HepG2 (cell line): ENCODE results near the gene GTF2F2. TPM values are rescaled to one million over a fixed set of nuclear protein-coding genes. Genes with fewer than 3 reads are reported as not detected.

ENCODE experiments used
- ATAC-seq: fragments of 200-7000 bp; cut with Tn5 transposase; 3 replicates; pipeline ENCODE4 v1.9.1; 2020; ENCODE audit warnings: mild to moderate bottlenecking, moderate library complexity
- BruUV-seq: library from RNA; stranded (reverse); fragments of 400-500 nt; replicated peaks from 2 replicates; lab custom pipeline; 2021; lab: Mats Ljungman, UMichigan
- CTCF ChIA-PET: fragments of 300-600 bp; formaldehyde crosslinking; extraction: SDS; loops from one replicate; lab custom pipeline; 2021; ENCODE audit warnings: low total read pairs, inconsistent platforms, low intra/inter-chr PET ratio; lab: Yijun Ruan, JAX
- POLR2A ChIA-PET: fragments of 350-600 bp; sonication (Branson Sonifier 250); formaldehyde crosslinking; loops from one replicate; lab custom pipeline; 2020; ENCODE audit warnings: antibody characterized with exemption, inconsistent platforms; lab: Yijun Ruan, JAX
- DNase-seq: peaks from one replicate; pipeline ENCODE4 v3.0.0-alpha.2; 2015; ENCODE audit warnings: low spot score
- FAIRE-seq: peaks from 3 replicates; lab custom pipeline; 2011; peaks lifted over from hg19 to GRCh38; lab: Jason Lieb, UNC
- H2AFZ ChIP-seq: one replicate; pipeline ENCODE4 v1.6.1; 2011; ENCODE audit warnings: low read length, inconsistent platforms
- H3K27ac ChIP-seq: fragments of 300-600 bp; 3 replicates; pipeline ENCODE4 v1.8.0; 2011; ENCODE audit warnings: mixed run types, mild to moderate bottlenecking, mixed read lengths, low read length, inconsistent platforms; ENCODE audit not compliant: insufficient read depth; ENCODE audit errors: extremely low read length
- H3K27me3 ChIP-seq, 2 experiments: fragments of 200-600 bp in 1 of 2; 2 replicates in 1 of 2; 3 replicates in 1 of 2; pipeline versions ENCODE4 v1.6.0 to v1.8.0; 2011; ENCODE audit warnings: low read length in 2 of 2, mild to moderate bottlenecking in 2 of 2, moderate library complexity in 2 of 2, inconsistent platforms in 1 of 2; ENCODE audit not compliant: insufficient read depth in 2 of 2, control insufficient read depth in 1 of 2
- H3K36me3 ChIP-seq, 2 experiments: fragments of 200-600 bp in 1 of 2; replicated peaks in 1 of 2; 2 replicates in 1 of 2; 3 replicates in 1 of 2; pipeline versions ENCODE4 v1.5.1 to v1.8.0; 2011; ENCODE audit warnings: low read length in 2 of 2, inconsistent platforms in 1 of 2; ENCODE audit not compliant: insufficient read depth in 2 of 2, control insufficient read depth in 1 of 2
- H3K4me1 ChIP-seq: 2 replicates; pipeline ENCODE4 v1.5.1; 2012; ENCODE audit warnings: low read length, inconsistent platforms; ENCODE audit not compliant: insufficient read depth
- H3K4me2 ChIP-seq: 2 replicates; pipeline ENCODE4 v1.6.0; 2011; ENCODE audit warnings: low read depth, low read length, inconsistent platforms
- H3K4me3 ChIP-seq, 3 experiments: fragments of 200-600 bp in 1 of 3; sonication (generic), shearing (Covaris generic) in 1 of 3; replicated peaks in 1 of 3; 2 replicates each; pipeline ENCODE4 v1.5.1; 2011 to 2016; ENCODE audit warnings: low read length in 3 of 3, inconsistent platforms in 2 of 3, low read depth in 2 of 3, mild to moderate bottlenecking in 2 of 3, control low read depth in 1 of 3, mixed read lengths in 1 of 3; ENCODE audit not compliant: insufficient read depth in 1 of 3
- H3K79me2 ChIP-seq: one replicate; pipeline ENCODE4 v1.6.1; 2011; ENCODE audit warnings: low read length, inconsistent platforms; ENCODE audit not compliant: insufficient read depth
- H3K9ac ChIP-seq: 2 replicates; pipeline ENCODE4 v1.6.0; 2011; ENCODE audit warnings: mild to moderate bottlenecking, low read depth, low read length, inconsistent platforms; ENCODE audit not compliant: insufficient read depth
- H3K9me3 ChIP-seq: 2 replicates; pipeline ENCODE4 v1.5.1; 2012; ENCODE audit warnings: mild to moderate bottlenecking, low read length
- H4K20me1 ChIP-seq: 2 replicates; pipeline ENCODE4 v1.6.0; 2011; ENCODE audit warnings: inconsistent platforms, mild to moderate bottlenecking, low read length, moderate library complexity; ENCODE audit not compliant: insufficient read depth
- E2F5 ChIP-seq: sonication (generic); formaldehyde crosslinking; conservative IDR thresholded peaks from 2 replicates; pipeline ENCODE4 v1.4.0; 2020; ENCODE audit warnings: missing genetic modification reagents
- JDP2 ChIP-seq: sonication (generic); formaldehyde crosslinking; IDR thresholded peaks from 2 replicates; pipeline ENCODE4 v1.8.1; 2022; ENCODE audit warnings: missing genetic modification reagents, borderline replicate concordance
- TARDBP ChIP-seq: sonication (generic); formaldehyde crosslinking; IDR thresholded peaks from 2 replicates; pipeline ENCODE4 v1.8.0; 2022; ENCODE audit warnings: mild to moderate bottlenecking, missing genetic modification reagents
- TEF ChIP-seq: sonication (generic); formaldehyde crosslinking; IDR thresholded peaks from 2 replicates; pipeline ENCODE4 v1.5.0; 2020; ENCODE audit warnings: missing genetic modification reagents
- USF2 ChIP-seq, 2 experiments: sonication (generic) in 1 of 2; formaldehyde crosslinking in 1 of 2; IDR thresholded peaks; 2 replicates each; pipeline versions ENCODE4 v1.5.1 to v1.6.1; 2011 to 2020; ENCODE audit warnings: borderline replicate concordance in 1 of 2, low read depth in 1 of 2, low read length in 1 of 2, mild to moderate bottlenecking in 1 of 2, missing genetic modification reagents in 1 of 2, moderate library complexity in 1 of 2
- ZBTB2 ChIP-seq: sonication (generic); formaldehyde crosslinking; IDR thresholded peaks from 2 replicates; pipeline ENCODE4 v1.8.0; 2022; ENCODE audit warnings: low read depth, missing genetic modification reagents
- ZNF326 ChIP-seq: sonication (generic); formaldehyde crosslinking; IDR thresholded peaks from 2 replicates; pipeline ENCODE4 v1.4.0; 2020; ENCODE audit warnings: missing genetic modification reagents, borderline replicate concordance
- ZNF761 ChIP-seq: sonication (generic); formaldehyde crosslinking; conservative IDR thresholded peaks from 2 replicates; pipeline ENCODE4 v1.4.0; 2020; ENCODE audit warnings: mild to moderate bottlenecking, missing genetic modification reagents
- WGBS: methylation state at CpG from one replicate; pipeline ENCODE4 v1.1.6; 2017; ENCODE audit warnings: low lambda C conversion rate; 5-methylcytosine and 5-hydroxymethylcytosine counted together
- in situ Hi-C: cut with HindIII; loops from 2 replicates; pipeline ENCODE4 v1.10.0; 2017; ENCODE audit warnings: low pct_unique_long_range_greater_than_20kb; ENCODE audit not compliant: extremely low pct_ligation_motif_present
- intact Hi-C: fragments of 100-400 bp; cut with micrococcal nuclease; formaldehyde crosslinking; loops from one replicate; pipeline ENCODE4 v1.10.0; 2022; ENCODE audit not compliant: unreplicated experiment
- polyA plus RNA-seq, 8 experiments: library from polyadenylated mRNA; depleted of rRNA in 3 of 8; stranded (reverse) in 7 of 8; unstranded in 1 of 8; fragments of >200 nt; fragmentation: Illumina TruSeq in 4 of 8; extraction: Trizol in 4 of 8; gene quantifications; 2 replicates each; pipeline versions ENCODE4 v1.2.1 to v1.2.3, GENCODE V29; 2011 to 2016; ENCODE audit warnings: low read depth in 4 of 8, missing spikeins in 1 of 8, mixed read lengths in 1 of 8; ENCODE audit not compliant: insufficient read depth in 1 of 8
- total RNA-seq, 5 experiments: library from RNA; depleted of rRNA; stranded (reverse); fragments of >200 nt; fragmentation: Illumina TruSeq; extraction: Trizol; gene quantifications; 2 replicates each; pipeline ENCODE4 v1.2.3, GENCODE V29; 2016; ENCODE audit warnings: low read depth in 1 of 5

GTF2F2 gene
- total and polyA plus RNA-seq, 2 of the 13 experiments (the other 11 are each of a cell fraction or from before 2014, with no cell fraction given), result 10.6 to 32.8 TPM

- no peak for ATAC-seq
- H3K27ac ChIP-seq, result no peak overlapping the region
- no peak overlapping the region for H3K4me2 ChIP-seq
- no peaks in the 10 kb centered on the region for H3K4me1 ChIP-seq
- H3K9me3 ChIP-seq, result no peaks in the 10 kb centered on the region
- H4K20me1 ChIP-seq, result no peaks in the 10 kb centered on the region
- intact Hi-C loops (no loop called here), in situ Hi-C loops (no loop called here)
- ChIA-PET CTCF (no interaction called here), POLR2A (no interaction called here)
- no TSS peak for BruUV-seq
- no peak for FAIRE-seq
- H2AFZ ChIP-seq, result no peak overlapping the region
- no peaks in the 10 kb centered on the region for H3K27me3 ChIP-seq
- 98% methylated on average over 5 of the region's 5 CpGs for WGBS
- no peak overlapping the region for H3K4me3 ChIP-seq
- no peaks in the 10 kb centered on the region for H3K79me2 ChIP-seq
- TF ChIP-seq ZBTB2 (CRISPR knock-in tag) (no peak), JDP2 (no peak), TARDBP (CRISPR knock-in tag) (no peak), E2F5 (CRISPR knock-in tag) (no peak), ZNF326 (CRISPR knock-in tag) (no peak), TEF (CRISPR knock-in tag) (no peak), ZNF761 (CRISPR knock-in tag) (no peak), USF2 (IDR thresholded peaks at IDR 0.05; ENCODE audit: low read depth, low read length) (no peak), USF2 (CRISPR knock-in tag; IDR thresholded peaks at IDR 0.05; ENCODE audit: borderline replicate concordance) (no peak)
- peaks cover 2 to 15% of the 10 kb centered on the region in 2 experiments; a peak in 3 of 5 replicates for H3K36me3 ChIP-seq
- no peak for DNase-seq
- H3K9ac ChIP-seq, result no peak overlapping the region
Observed at GRCh38 chr13:45205124-45205523, 84.8 kb downstream of the GTF2F2 start.
